C4-2B (cell line): ENCODE measurements around the gene TRAPPC4.

ENCODE experiments used
- ZFX ChIP-seq: fragments of 450-650 bp; IDR thresholded peaks from 2 replicates; pipeline ENCODE4 v1.6.1; 2017
- TF ChIP-seq, protein P1 (sequence below): fragments of 450-650 bp; conservative IDR thresholded peaks from 2 replicates; pipeline ENCODE4 v1.5.1; 2017; ENCODE audit warnings: mild to moderate bottlenecking

DNA sequence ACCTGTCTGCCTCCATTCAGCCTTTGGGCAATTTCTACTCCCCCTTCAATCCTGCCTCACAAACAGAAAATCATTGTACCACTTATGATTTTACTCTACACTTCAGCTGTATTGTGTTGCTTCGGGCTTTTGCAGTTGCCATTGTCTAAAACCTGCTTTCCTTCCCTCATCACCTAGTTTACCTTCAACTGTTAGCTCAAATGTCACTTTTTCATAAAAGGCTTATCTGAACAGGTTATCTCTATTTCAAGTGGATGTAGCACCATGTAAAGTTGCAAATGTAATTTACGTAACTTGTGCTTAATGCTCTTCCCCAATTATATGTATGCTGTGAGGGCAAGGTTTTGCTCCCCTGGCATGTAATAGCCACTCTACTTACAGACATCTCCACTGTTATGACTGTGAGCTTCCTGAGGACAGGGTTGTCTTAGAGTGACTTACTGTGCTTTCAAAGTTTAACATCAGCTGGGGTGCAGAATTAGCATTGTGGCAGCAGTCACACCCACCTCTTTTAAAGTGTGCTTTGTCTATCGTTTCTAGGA, 5.9 kb upstream of the TRAPPC4 start:
- TF ChIP-seq ZFX = no peak
- TF ChIP-seq, protein P1, sequence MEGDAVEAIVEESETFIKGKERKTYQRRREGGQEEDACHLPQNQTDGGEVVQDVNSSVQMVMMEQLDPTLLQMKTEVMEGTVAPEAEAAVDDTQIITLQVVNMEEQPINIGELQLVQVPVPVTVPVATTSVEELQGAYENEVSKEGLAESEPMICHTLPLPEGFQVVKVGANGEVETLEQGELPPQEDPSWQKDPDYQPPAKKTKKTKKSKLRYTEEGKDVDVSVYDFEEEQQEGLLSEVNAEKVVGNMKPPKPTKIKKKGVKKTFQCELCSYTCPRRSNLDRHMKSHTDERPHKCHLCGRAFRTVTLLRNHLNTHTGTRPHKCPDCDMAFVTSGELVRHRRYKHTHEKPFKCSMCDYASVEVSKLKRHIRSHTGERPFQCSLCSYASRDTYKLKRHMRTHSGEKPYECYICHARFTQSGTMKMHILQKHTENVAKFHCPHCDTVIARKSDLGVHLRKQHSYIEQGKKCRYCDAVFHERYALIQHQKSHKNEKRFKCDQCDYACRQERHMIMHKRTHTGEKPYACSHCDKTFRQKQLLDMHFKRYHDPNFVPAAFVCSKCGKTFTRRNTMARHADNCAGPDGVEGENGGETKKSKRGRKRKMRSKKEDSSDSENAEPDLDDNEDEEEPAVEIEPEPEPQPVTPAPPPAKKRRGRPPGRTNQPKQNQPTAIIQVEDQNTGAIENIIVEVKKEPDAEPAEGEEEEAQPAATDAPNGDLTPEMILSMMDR = no peak
